ENCODE measurements around the gene NPSR1.

NPSR1 gene

GRCh38 chr7:34787586-34787985, 129.6 kb downstream of the NPSR1 start:
- Histone ChIP-seq H3K27ac (ENCODE audit: extremely low read depth, low read depth, low read length) (no peak overlapping the region), H3K36me3 (ENCODE audit: control insufficient read depth in 2 of 2, insufficient read depth in 1 of 2, low read length in 2 of 2) (no peaks in the 10 kb centered on the region), H3K4me3 (ENCODE audit: low read depth, low read length) (no peak overlapping the region), H3K9me3 (ENCODE audit: control insufficient read depth, insufficient read depth, low read depth, low read length) (no peaks in the 10 kb centered on the region), H3K4me1 (ENCODE audit: control insufficient read depth, insufficient read depth, low read length) (no peaks in the 10 kb centered on the region)
- ChIA-PET CTCF (no interaction called here), POLR2A (no interaction called here)
- TF ChIP-seq ZNF302 (tag by site-specific recombination; IDR thresholded peaks at IDR 0.05; ENCODE audit: low read depth) = no peak
- no peak for TF ChIP-seq ZNF37A (tag by site-specific recombination; IDR thresholded peaks at IDR 0.05)
- no peak for TF ChIP-seq ZNF157 (tag by site-specific recombination; IDR thresholded peaks at IDR 0.05)
- TF ChIP-seq ZNF645 (tag by site-specific recombination; IDR thresholded peaks at IDR 0.05) = no peak
- TF ChIP-seq KLF17 (tag by site-specific recombination; IDR thresholded peaks at IDR 0.05) = no peak
- no peak for TF ChIP-seq ZNF239 (tag by site-specific recombination; IDR thresholded peaks at IDR 0.05)
- no peak for TF ChIP-seq ZBTB6 (tag by site-specific recombination; IDR thresholded peaks at IDR 0.05)
- no peak for TF ChIP-seq HOXC10 (CRISPR knock-in tag; IDR thresholded peaks at IDR 0.05)

GRCh38 chr7:34806831-34807230, 148.8 kb downstream of the NPSR1 start:
- Histone ChIP-seq H3K4me3 (ENCODE audit: low read depth, low read length) (no peak overlapping the region), H3K27ac (ENCODE audit: extremely low read depth, low read depth, low read length) (no peak overlapping the region), H3K4me1 (ENCODE audit: control insufficient read depth, insufficient read depth, low read length) (no peaks in the 10 kb centered on the region), H3K9me3 (ENCODE audit: control insufficient read depth, insufficient read depth, low read depth, low read length) (no peaks in the 10 kb centered on the region), H3K36me3 (ENCODE audit: control insufficient read depth in 2 of 2, insufficient read depth in 1 of 2, low read length in 2 of 2) (no peaks in the 10 kb centered on the region)
- CTCF ChIA-PET = interaction anchor here (0.6 kb wide), 1 partner anchor 316 kb away, joined by 3 read pairs; no protein-coding TSS in a partner anchor
- POLR2A ChIA-PET = no interaction called here
- TF ChIP-seq GLIS2 (tag by site-specific recombination; IDR thresholded peaks at IDR 0.05) = no peak
- TF ChIP-seq ZNF585B (tag by site-specific recombination; IDR thresholded peaks at IDR 0.05) = no peak
- TF ChIP-seq ZNF362 (tag by site-specific recombination; IDR thresholded peaks at IDR 0.05) = no peak
- TF ChIP-seq REST (tag by site-specific recombination; IDR thresholded peaks at IDR 0.05) = no peak
- no peak for TF ChIP-seq ZNF19 (tag by site-specific recombination; IDR thresholded peaks at IDR 0.05; ENCODE audit: low read depth)
- no peak for TF ChIP-seq ZNF121 (tag by site-specific recombination; IDR thresholded peaks at IDR 0.05)
- TF ChIP-seq PBX3 (CRISPR knock-in tag; IDR thresholded peaks at IDR 0.05) = no peak
- TF ChIP-seq ZNF76 (tag by site-specific recombination; IDR thresholded peaks at IDR 0.05; ENCODE audit: borderline replicate concordance, low read depth) = no peak
- no peak for TF ChIP-seq ZNF654 (tag by site-specific recombination; IDR thresholded peaks at IDR 0.05; ENCODE audit: low read depth)
- no peak for TF ChIP-seq ZNF280C (tag by site-specific recombination; IDR thresholded peaks at IDR 0.05)
- TF ChIP-seq GLI2 (tag by site-specific recombination; IDR thresholded peaks at IDR 0.05; ENCODE audit: borderline replicate concordance, low read depth) = no peak
- no peak for TF ChIP-seq ZNF157 (tag by site-specific recombination; IDR thresholded peaks at IDR 0.05)
- TF ChIP-seq ZFP69B (tag by site-specific recombination; IDR thresholded peaks at IDR 0.05) = no peak
- no peak for TF ChIP-seq ZNF311 (tag by site-specific recombination; IDR thresholded peaks at IDR 0.05; ENCODE audit: borderline replicate concordance)
- no peak for TF ChIP-seq ZNF624 (tag by site-specific recombination; IDR thresholded peaks at IDR 0.05)

All from HEK293 (cell line).